ENCODE measurements around the gene FGF1. TPM values are rescaled to one million over a fixed set of nuclear protein-coding genes. Genes with fewer than 3 reads are reported as not detected.

The FGF1 gene
- 1 to 10 TPM in 1 of 4 donors, under 1 TPM in 2, not detected in 1; 0.27 to 2.8 (median 0.65) TPM for polyA plus RNA-seq
- long read RNA-seq, donor 1, partial matches to known transcripts, result 0 of 1 reads
- long read RNA-seq, donor 1, other reads (novel, unspliced or antisense), result 0 of 1 reads
- long read RNA-seq, donor 2, result 0 reads
- long read RNA-seq, donor 3, result 0 reads
- long read RNA-seq, donor 4, result 0 reads
- long read RNA-seq, donor 5, result 0 reads
- long read RNA-seq, donor 6, partial matches to known transcripts, result 0 of 1 reads
- long read RNA-seq, donor 6, other reads (novel, unspliced or antisense), result 0 of 1 reads
- long read RNA-seq, donor 7, full-length matches to known transcripts, result 17 of 17 reads
- long read RNA-seq, donor 7, partial matches to known transcripts, result 0 of 17 reads
- long read RNA-seq, donor 7, other reads (novel, unspliced or antisense), result 0 of 17 reads
- long read RNA-seq, donor 8, result 0 reads
- long read RNA-seq, donor 9, result 0 reads
- long read RNA-seq, donor 10, partial matches to known transcripts, result 0 of 4 reads
- long read RNA-seq, donor 10, other reads (novel, unspliced or antisense), result 0 of 4 reads

DNA sequence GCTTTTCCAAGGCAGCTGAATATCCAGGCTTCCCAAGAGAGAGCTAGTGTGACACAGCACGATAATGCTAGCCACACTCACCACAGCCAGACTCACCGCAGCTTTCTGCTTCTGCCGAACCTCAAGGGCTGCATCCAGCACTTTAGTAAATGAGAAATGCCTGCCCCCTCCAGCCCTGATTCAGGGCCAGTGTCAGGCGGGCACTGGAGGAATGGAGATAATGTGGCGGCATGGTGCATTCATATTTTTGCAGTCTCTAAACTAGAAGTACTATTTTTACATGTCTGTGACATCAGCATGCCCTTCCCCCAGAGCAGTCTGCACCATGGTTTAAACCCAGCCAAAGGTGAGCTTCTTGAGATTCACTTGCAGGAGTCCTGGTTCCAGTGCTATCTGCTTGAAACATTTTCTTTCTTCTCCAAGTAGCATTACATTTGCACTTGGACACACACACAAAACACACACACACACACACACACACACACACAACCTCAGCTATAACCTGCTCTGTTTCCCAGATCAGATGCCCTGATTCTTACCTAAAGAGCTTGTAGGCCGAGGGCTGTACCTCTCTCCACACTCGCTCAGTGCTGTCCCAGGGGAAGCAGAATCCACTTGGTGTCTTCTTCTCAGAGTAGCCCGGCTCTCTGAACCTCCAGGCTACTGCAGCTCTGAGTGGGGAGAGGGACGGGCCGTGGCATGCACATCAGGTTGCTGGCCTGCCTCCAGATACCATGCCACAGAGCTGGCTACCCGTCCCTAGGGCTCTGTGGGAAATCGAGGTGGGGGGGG, at the start of gene FGF1:
TSS of gene FGF1 (minus strand) at position 673 of the 792 bp plus-strand sequence. CDS start 71,963 bp downstream, outside the sequence.
- no peak within 1 kb of the TSS for H3K4me3 ChIP-seq (ENCODE audit: low read depth in 1 of 3, low read length in 3 of 3)
- no peaks in the 10 kb centered on the region for H3K27me3 ChIP-seq (ENCODE audit: control insufficient read depth in 3 of 3, insufficient read depth in 3 of 3, low read length in 3 of 3)
- no peak for DNase-seq
- H3K27ac ChIP-seq (ENCODE audit: low read depth in 1 of 3, low read length in 2 of 3), result peak within 1 kb of the TSS in 2 of 3 donors; percentile 2 to 28
- peaks cover 0 to 22% (median 2%) of the 10 kb centered on the region in 3 donors for H3K4me1 ChIP-seq (ENCODE audit: control insufficient read depth in 3 of 3, insufficient read depth in 2 of 3, low read depth in 1 of 3, low read length in 2 of 3)
- no peak for FAIRE-seq
- H3K9me3 ChIP-seq (ENCODE audit: control insufficient read depth in 2 of 2, insufficient read depth in 1 of 2, low read depth in 1 of 2, low read length in 1 of 2), result no peaks in the 10 kb centered on the region
- no peaks in the 10 kb centered on the region for H3K36me3 ChIP-seq (ENCODE audit: control insufficient read depth in 3 of 3, insufficient read depth in 2 of 3, low read depth in 1 of 3, low read length in 3 of 3)
- WGBS, 3 donors, result 73 to 77% (median 74%) methylated on average over 12 of the region's 12 CpGs

GRCh38 chr5:142727735-142728047, 41.8 kb upstream of the FGF1 start:
- H3K4me1 ChIP-seq (ENCODE audit: control insufficient read depth in 3 of 3, insufficient read depth in 2 of 3, low read depth in 1 of 3, low read length in 2 of 3), result no peaks in the 10 kb centered on the region
- no peaks in the 10 kb centered on the region for H3K9me3 ChIP-seq (ENCODE audit: control insufficient read depth in 2 of 2, insufficient read depth in 1 of 2, low read depth in 1 of 2, low read length in 1 of 2)
- FAIRE-seq, result no peak
- WGBS, 3 donors, result 76 to 81% (median 78%) methylated on average over 2 of the region's 2 CpGs
- DNase-seq, result no peak
- no peak overlapping the region for H3K27ac ChIP-seq (ENCODE audit: low read depth in 1 of 3, low read length in 2 of 3)
- no peaks in the 10 kb centered on the region for H3K36me3 ChIP-seq (ENCODE audit: control insufficient read depth in 3 of 3, insufficient read depth in 2 of 3, low read depth in 1 of 3, low read length in 3 of 3)
- no peak overlapping the region for H3K4me3 ChIP-seq (ENCODE audit: low read depth in 1 of 3, low read length in 3 of 3)
- H3K27me3 ChIP-seq (ENCODE audit: control insufficient read depth in 3 of 3, insufficient read depth in 3 of 3, low read length in 3 of 3), result no peaks in the 10 kb centered on the region

DNA sequence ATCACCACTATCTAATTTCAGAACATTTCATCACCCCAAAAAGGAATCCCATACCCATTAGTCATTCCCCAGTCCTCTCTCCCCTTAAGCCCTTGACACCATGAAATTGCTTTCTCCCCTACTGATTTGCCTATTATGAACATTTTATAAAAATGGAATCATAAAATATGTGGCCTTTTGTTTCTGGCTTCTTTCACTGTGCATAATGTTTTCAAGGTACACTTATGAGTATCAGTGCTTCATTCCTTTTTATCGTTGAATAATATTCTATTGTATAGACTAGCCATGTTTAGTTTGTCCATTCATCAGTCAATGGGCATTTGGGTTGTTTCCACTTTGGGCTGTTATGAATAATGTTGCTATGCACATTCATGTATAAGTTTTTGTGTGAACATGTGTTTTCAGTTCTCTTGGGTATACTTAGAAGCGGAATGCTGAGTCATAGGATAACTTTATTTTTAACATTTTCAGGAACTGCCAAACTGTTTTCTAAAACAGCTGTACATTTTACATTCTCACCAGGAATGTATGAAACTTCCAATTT, 40.4 kb upstream of the FGF1 start:
- DNase-seq (no peak), FAIRE-seq (no peak)
- Histone ChIP-seq H3K27ac (ENCODE audit: low read depth in 1 of 3, low read length in 2 of 3) (no peak overlapping the region), H3K9me3 (ENCODE audit: control insufficient read depth in 2 of 2, insufficient read depth in 1 of 2, low read depth in 1 of 2, low read length in 1 of 2) (no peaks in the 10 kb centered on the region), H3K4me1 (ENCODE audit: control insufficient read depth in 3 of 3, insufficient read depth in 2 of 3, low read depth in 1 of 3, low read length in 2 of 3) (peaks cover 0 to 1% (median 0%) of the 10 kb centered on the region in 3 donors), H3K4me3 (ENCODE audit: low read depth in 1 of 3, low read length in 3 of 3) (no peak overlapping the region), H3K27me3 (ENCODE audit: control insufficient read depth in 3 of 3, insufficient read depth in 3 of 3, low read length in 3 of 3) (no peaks in the 10 kb centered on the region), H3K36me3 (ENCODE audit: control insufficient read depth in 3 of 3, insufficient read depth in 2 of 3, low read depth in 1 of 3, low read length in 3 of 3) (no peaks in the 10 kb centered on the region)
- WGBS, 3 donors, result 59 to 90% (median 84%) methylated on average over 2 of the region's 2 CpGs

DNA sequence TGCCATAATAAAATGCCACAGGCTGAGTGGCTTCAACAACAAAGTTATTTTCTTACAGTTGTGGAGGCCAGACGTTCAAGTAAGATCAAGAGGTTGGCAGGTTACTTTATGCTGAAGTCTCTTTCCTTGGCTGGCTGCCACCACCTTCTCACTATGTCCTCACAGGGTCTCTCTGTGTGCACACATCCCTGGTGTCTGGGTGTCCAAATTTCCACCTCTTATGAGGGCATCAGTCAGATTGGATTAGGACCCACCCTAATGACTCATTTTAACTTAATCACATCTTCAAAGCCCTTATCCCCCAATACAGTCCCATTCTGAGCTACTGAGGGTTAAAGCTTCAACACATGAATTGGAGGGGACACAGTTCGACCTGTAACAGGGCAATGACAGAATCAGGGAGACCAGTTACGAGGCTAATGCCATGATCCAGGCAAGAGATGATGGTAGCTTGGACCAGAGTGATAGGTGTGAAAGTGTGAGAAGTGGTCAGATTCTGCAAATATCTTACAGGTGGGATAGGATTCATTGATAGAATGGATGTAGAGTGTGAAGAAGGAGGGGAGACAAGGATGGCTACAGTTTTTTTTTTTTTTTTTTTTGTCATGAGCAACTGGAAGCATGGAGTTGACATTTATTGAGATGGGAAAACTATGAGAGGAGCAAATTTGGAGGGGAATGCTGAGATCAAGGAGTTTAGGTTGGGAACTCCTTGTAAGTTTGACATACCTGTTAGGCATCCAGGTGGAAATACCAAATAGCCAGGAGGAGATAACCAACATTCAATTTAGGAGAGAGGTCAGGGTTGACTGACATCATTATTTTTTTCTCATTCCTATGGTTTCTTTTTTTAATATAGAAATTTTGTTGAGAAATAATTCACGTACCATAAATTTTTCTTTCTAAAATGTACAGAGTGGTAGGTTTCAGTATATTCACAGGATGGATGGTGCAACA, 39.6 kb upstream of the FGF1 start:
- 69 to 77% (median 77%) methylated on average over 4 of the region's 4 CpGs for WGBS, 3 donors
- DNase-seq, result no peak
- no peaks in the 10 kb centered on the region for H3K9me3 ChIP-seq (ENCODE audit: control insufficient read depth in 2 of 2, insufficient read depth in 1 of 2, low read depth in 1 of 2, low read length in 1 of 2)
- no peak overlapping the region for H3K4me3 ChIP-seq (ENCODE audit: low read depth in 1 of 3, low read length in 3 of 3)
- FAIRE-seq, result no peak
- no peaks in the 10 kb centered on the region for H3K27me3 ChIP-seq (ENCODE audit: control insufficient read depth in 3 of 3, insufficient read depth in 3 of 3, low read length in 3 of 3)
- H3K27ac ChIP-seq (ENCODE audit: low read depth in 1 of 3, low read length in 2 of 3), result no peak overlapping the region
- H3K4me1 ChIP-seq (ENCODE audit: control insufficient read depth in 3 of 3, insufficient read depth in 2 of 3, low read depth in 1 of 3, low read length in 2 of 3), result peaks cover 0 to 9% (median 0%) of the 10 kb centered on the region in 3 donors
- no peaks in the 10 kb centered on the region for H3K36me3 ChIP-seq (ENCODE audit: control insufficient read depth in 3 of 3, insufficient read depth in 2 of 3, low read depth in 1 of 3, low read length in 3 of 3)

DNA sequence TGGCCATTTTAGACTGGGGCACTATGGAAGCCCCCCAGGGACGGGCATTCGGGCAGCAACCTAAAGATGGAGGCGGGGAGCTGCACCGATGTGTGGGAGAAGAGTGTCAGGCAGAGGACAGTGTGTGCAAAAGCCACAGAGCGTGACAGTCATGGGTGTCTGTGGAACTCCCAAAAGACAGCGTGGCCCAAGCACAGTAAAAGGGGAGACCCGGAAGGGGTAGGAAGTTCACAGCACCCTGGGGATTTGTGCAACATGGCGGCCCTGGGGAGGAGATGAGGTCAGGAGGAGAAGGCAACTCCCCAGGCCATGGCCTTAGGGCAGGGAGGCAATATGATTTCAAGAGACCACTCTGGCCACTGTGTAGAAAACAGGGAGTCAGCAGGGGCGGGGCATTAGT, 38.9 kb upstream of the FGF1 start:
- H3K36me3 ChIP-seq (ENCODE audit: control insufficient read depth in 3 of 3, insufficient read depth in 2 of 3, low read depth in 1 of 3, low read length in 3 of 3), result no peaks in the 10 kb centered on the region
- no peaks in the 10 kb centered on the region for H3K9me3 ChIP-seq (ENCODE audit: control insufficient read depth in 2 of 2, insufficient read depth in 1 of 2, low read depth in 1 of 2, low read length in 1 of 2)
- no peak for DNase-seq
- H3K4me3 ChIP-seq (ENCODE audit: low read depth in 1 of 3, low read length in 3 of 3), result no peak overlapping the region
- H3K4me1 ChIP-seq (ENCODE audit: control insufficient read depth in 3 of 3, insufficient read depth in 2 of 3, low read depth in 1 of 3, low read length in 2 of 3), result peaks cover 0 to 11% (median 0%) of the 10 kb centered on the region in 3 donors
- FAIRE-seq, result no peak
- H3K27me3 ChIP-seq (ENCODE audit: control insufficient read depth in 3 of 3, insufficient read depth in 3 of 3, low read length in 3 of 3), result no peaks in the 10 kb centered on the region
- WGBS, 3 donors, result 88 to 90% (median 89%) methylated on average over 9 of the region's 9 CpGs
- no peak overlapping the region for H3K27ac ChIP-seq (ENCODE audit: low read depth in 1 of 3, low read length in 2 of 3)

- peaks cover 0 to 11% (median 0%) of the 10 kb centered on the region in 3 donors for H3K4me1 ChIP-seq (ENCODE audit: control insufficient read depth in 3 of 3, insufficient read depth in 2 of 3, low read depth in 1 of 3, low read length in 2 of 3)
- peaks cover 0 to 3% (median 0%) of the 10 kb centered on the region in 3 donors for H3K27me3 ChIP-seq (ENCODE audit: control insufficient read depth in 3 of 3, insufficient read depth in 3 of 3, low read length in 3 of 3)
- H3K4me3 ChIP-seq (ENCODE audit: low read depth in 1 of 3, low read length in 3 of 3), result no peak overlapping the region
- WGBS, 3 donors, result 86 to 91% (median 86%) methylated on average over 4 of the region's 4 CpGs
- no peaks in the 10 kb centered on the region for H3K36me3 ChIP-seq (ENCODE audit: control insufficient read depth in 3 of 3, insufficient read depth in 2 of 3, low read depth in 1 of 3, low read length in 3 of 3)
- DNase-seq (no peak), FAIRE-seq (no peak)
- no peaks in the 10 kb centered on the region for H3K9me3 ChIP-seq (ENCODE audit: control insufficient read depth in 2 of 2, insufficient read depth in 1 of 2, low read depth in 1 of 2, low read length in 1 of 2)
- no peak overlapping the region for H3K27ac ChIP-seq (ENCODE audit: low read depth in 1 of 3, low read length in 2 of 3)
Observed at GRCh38 chr5:142722896-142723295, 37.0 kb upstream of the FGF1 start.

GRCh38 chr5:142722146-142722545, 36.3 kb upstream of the FGF1 start:
- peaks cover 0 to 3% (median 0%) of the 10 kb centered on the region in 3 donors for H3K27me3 ChIP-seq (ENCODE audit: control insufficient read depth in 3 of 3, insufficient read depth in 3 of 3, low read length in 3 of 3)
- 93 to 97% (median 96%) methylated on average over 6 of the region's 6 CpGs for WGBS, 3 donors
- peaks cover 0 to 11% (median 0%) of the 10 kb centered on the region in 3 donors for H3K4me1 ChIP-seq (ENCODE audit: control insufficient read depth in 3 of 3, insufficient read depth in 2 of 3, low read depth in 1 of 3, low read length in 2 of 3)
- no peaks in the 10 kb centered on the region for H3K9me3 ChIP-seq (ENCODE audit: control insufficient read depth in 2 of 2, insufficient read depth in 1 of 2, low read depth in 1 of 2, low read length in 1 of 2)
- no peak overlapping the region for H3K4me3 ChIP-seq (ENCODE audit: low read depth in 1 of 3, low read length in 3 of 3)
- FAIRE-seq (no peak), DNase-seq (no peak)
- no peaks in the 10 kb centered on the region for H3K36me3 ChIP-seq (ENCODE audit: control insufficient read depth in 3 of 3, insufficient read depth in 2 of 3, low read depth in 1 of 3, low read length in 3 of 3)
- H3K27ac ChIP-seq (ENCODE audit: low read depth in 1 of 3, low read length in 2 of 3), result no peak overlapping the region
